GM18861 (cell line): Measurements from ENCODE around the gene PSEN1.
A peak's percentile ranks its signal among the peaks of the same experiment; 100 is the strongest.

Experiments used
- ATAC-seq: cut with Tn5 transposase; IDR thresholded peaks from one replicate; pipeline ENCODE4 v1.9.1; 2021; ENCODE audit not compliant: unreplicated experiment

The PSEN1 gene

GRCh38 chr14:73238424-73238852 is 102.1 kb downstream of the PSEN1 start:
- no peak for ATAC-seq

- ATAC-seq, result no peak
Observed at GRCh38 chr14:73238941-73239340, 102.6 kb downstream of the PSEN1 start.

- no peak for ATAC-seq
Observed at GRCh38 chr14:73239393-73240241, 103.3 kb downstream of the PSEN1 start.

GRCh38 chr14:73240816-73241480 is 104.6 kb downstream of the PSEN1 start:
- no peak for ATAC-seq

GRCh38 chr14:73241481-73242165 is 105.3 kb downstream of the PSEN1 start:
- ATAC-seq, result no peak

GRCh38 chr14:73242357-73242901 is 106.1 kb downstream of the PSEN1 start:
- no peak for ATAC-seq

GRCh38 chr14:73243341-73243740 is 107.0 kb downstream of the PSEN1 start:
- ATAC-seq, result no peak

GRCh38 chr14:73243748-73244147 is 107.4 kb downstream of the PSEN1 start:
- no peak for ATAC-seq

- no peak for ATAC-seq
Observed at GRCh38 chr14:73244541-73245290, 108.4 kb downstream of the PSEN1 start.

GRCh38 chr14:73245480-73246325 is 109.4 kb downstream of the PSEN1 start:
- ATAC-seq, result no peak

GRCh38 chr14:73246387-73247150 is 110.3 kb downstream of the PSEN1 start:
- no peak for ATAC-seq

- ATAC-seq, result peak; percentile 35
Observed at GRCh38 chr14:73248108-73248868, 112.0 kb downstream of the PSEN1 start.

GRCh38 chr14:73249108-73249507 is 112.8 kb downstream of the PSEN1 start:
- ATAC-seq, result no peak

GRCh38 chr14:73249564-73250316 is 113.4 kb downstream of the PSEN1 start:
- ATAC-seq, result no peak

GRCh38 chr14:73250317-73250713 is 114.0 kb downstream of the PSEN1 start:
- no peak for ATAC-seq

- no peak for ATAC-seq
Observed at GRCh38 chr14:73250781-73251500, 114.6 kb downstream of the PSEN1 start.
